ENCODE results near the gene NCK1.
"Not testable (repeated sequence)": the region's sequence is repeated elsewhere in the genome, so short reads cannot be mapped to it uniquely, and the experiment has no call there.

The NCK1 gene

GRCh38 chr3:136900694-136901093, 38.7 kb downstream of the NCK1 start:
- not testable (repeated sequence) for H3K4me3 ChIP-seq (ENCODE audit: low read length); H3K27me3 ChIP-seq (ENCODE audit: control insufficient read depth, insufficient read depth, low read length); H3K9ac ChIP-seq (ENCODE audit: low read length); H3K36me3 ChIP-seq (ENCODE audit: control insufficient read depth, low read depth, low read length); H3K27ac ChIP-seq (ENCODE audit: low read length); H3K9me3 ChIP-seq (ENCODE audit: control insufficient read depth, low read depth, low read length)
- peaks cover 24% of the 10 kb centered on the region for H3K4me1 ChIP-seq (ENCODE audit: control insufficient read depth, low read depth, low read length)

GRCh38 chr3:136901391-136901790, 39.4 kb downstream of the NCK1 start:
- H3K9ac ChIP-seq (ENCODE audit: low read length): peak overlapping the region; percentile 11
- no peaks in the 10 kb centered on the region for H3K36me3 ChIP-seq (ENCODE audit: control insufficient read depth, low read depth, low read length)
- peak overlapping the region; percentile 4 for H3K27ac ChIP-seq (ENCODE audit: low read length)
- no peaks in the 10 kb centered on the region for H3K9me3 ChIP-seq (ENCODE audit: control insufficient read depth, low read depth, low read length)
- peaks cover 24% of the 10 kb centered on the region for H3K4me1 ChIP-seq (ENCODE audit: control insufficient read depth, low read depth, low read length)
- H3K27me3 ChIP-seq (ENCODE audit: control insufficient read depth, insufficient read depth, low read length): no peaks in the 10 kb centered on the region
- no peak overlapping the region for H3K4me3 ChIP-seq (ENCODE audit: low read length)

GRCh38 chr3:136902530-136902929, 40.5 kb downstream of the NCK1 start:
- not testable (repeated sequence) for H3K27me3 ChIP-seq (ENCODE audit: control insufficient read depth, insufficient read depth, low read length); H3K9ac ChIP-seq (ENCODE audit: low read length); H3K36me3 ChIP-seq (ENCODE audit: control insufficient read depth, low read depth, low read length); H3K9me3 ChIP-seq (ENCODE audit: control insufficient read depth, low read depth, low read length); H3K4me3 ChIP-seq (ENCODE audit: low read length); H3K27ac ChIP-seq (ENCODE audit: low read length)
- peaks cover 20% of the 10 kb centered on the region for H3K4me1 ChIP-seq (ENCODE audit: control insufficient read depth, low read depth, low read length)

- H3K27me3 ChIP-seq (ENCODE audit: control insufficient read depth, insufficient read depth, low read length): no peaks in the 10 kb centered on the region
- H3K27ac ChIP-seq (ENCODE audit: low read length): no peak overlapping the region
- H3K9ac ChIP-seq (ENCODE audit: low read length): no peak overlapping the region
- H3K9me3 ChIP-seq (ENCODE audit: control insufficient read depth, low read depth, low read length): no peaks in the 10 kb centered on the region
- no peaks in the 10 kb centered on the region for H3K36me3 ChIP-seq (ENCODE audit: control insufficient read depth, low read depth, low read length)
- no peak overlapping the region for H3K4me3 ChIP-seq (ENCODE audit: low read length)
- peaks cover 20% of the 10 kb centered on the region for H3K4me1 ChIP-seq (ENCODE audit: control insufficient read depth, low read depth, low read length)
These were observed 41.9 kb downstream of the NCK1 start for GRCh38 chr3:136903899-136904298.

GRCh38 chr3:136904746-136905145, 42.7 kb downstream of the NCK1 start:
- Histone ChIP-seq H3K9me3 (ENCODE audit: control insufficient read depth, low read depth, low read length) (no peaks in the 10 kb centered on the region), H3K4me3 (ENCODE audit: low read length) (no peak overlapping the region), H3K27me3 (ENCODE audit: control insufficient read depth, insufficient read depth, low read length) (no peaks in the 10 kb centered on the region), H3K36me3 (ENCODE audit: control insufficient read depth, low read depth, low read length) (no peaks in the 10 kb centered on the region), H3K4me1 (ENCODE audit: control insufficient read depth, low read depth, low read length) (peaks cover 20% of the 10 kb centered on the region), H3K27ac (ENCODE audit: low read length) (no peak overlapping the region), H3K9ac (ENCODE audit: low read length) (no peak overlapping the region)

GRCh38 chr3:136905549-136905948, 43.5 kb downstream of the NCK1 start:
- Histone ChIP-seq H3K9ac (ENCODE audit: low read length) (no peak overlapping the region), H3K27me3 (ENCODE audit: control insufficient read depth, insufficient read depth, low read length) (no peaks in the 10 kb centered on the region), H3K4me3 (ENCODE audit: low read length) (no peak overlapping the region), H3K27ac (ENCODE audit: low read length) (no peak overlapping the region), H3K36me3 (ENCODE audit: control insufficient read depth, low read depth, low read length) (no peaks in the 10 kb centered on the region), H3K9me3 (ENCODE audit: control insufficient read depth, low read depth, low read length) (no peaks in the 10 kb centered on the region), H3K4me1 (ENCODE audit: control insufficient read depth, low read depth, low read length) (peaks cover 20% of the 10 kb centered on the region)

- H3K27ac ChIP-seq (ENCODE audit: low read length): no peak overlapping the region
- no peak overlapping the region for H3K4me3 ChIP-seq (ENCODE audit: low read length)
- H3K9ac ChIP-seq (ENCODE audit: low read length): no peak overlapping the region
- no peaks in the 10 kb centered on the region for H3K9me3 ChIP-seq (ENCODE audit: control insufficient read depth, low read depth, low read length)
- H3K4me1 ChIP-seq (ENCODE audit: control insufficient read depth, low read depth, low read length): peaks cover 12% of the 10 kb centered on the region
- no peaks in the 10 kb centered on the region for H3K36me3 ChIP-seq (ENCODE audit: control insufficient read depth, low read depth, low read length)
- H3K27me3 ChIP-seq (ENCODE audit: control insufficient read depth, insufficient read depth, low read length): no peaks in the 10 kb centered on the region
These were observed 44.7 kb downstream of the NCK1 start for GRCh38 chr3:136906725-136907124.

GRCh38 chr3:136908297-136908696, 46.3 kb downstream of the NCK1 start:
- no peaks in the 10 kb centered on the region for H3K4me1 ChIP-seq (ENCODE audit: control insufficient read depth, low read depth, low read length)
- H3K9me3 ChIP-seq (ENCODE audit: control insufficient read depth, low read depth, low read length): no peaks in the 10 kb centered on the region
- no peaks in the 10 kb centered on the region for H3K27me3 ChIP-seq (ENCODE audit: control insufficient read depth, insufficient read depth, low read length)
- no peak overlapping the region for H3K9ac ChIP-seq (ENCODE audit: low read length)
- no peak overlapping the region for H3K27ac ChIP-seq (ENCODE audit: low read length)
- H3K36me3 ChIP-seq (ENCODE audit: control insufficient read depth, low read depth, low read length): no peaks in the 10 kb centered on the region
- H3K4me3 ChIP-seq (ENCODE audit: low read length): no peak overlapping the region

GRCh38 chr3:136909187-136909586, 47.2 kb downstream of the NCK1 start:
- Histone ChIP-seq H3K27me3 (ENCODE audit: control insufficient read depth, insufficient read depth, low read length) (no peaks in the 10 kb centered on the region), H3K4me1 (ENCODE audit: control insufficient read depth, low read depth, low read length) (peaks cover under 1% of the 10 kb centered on the region), H3K27ac (ENCODE audit: low read length) (no peak overlapping the region), H3K4me3 (ENCODE audit: low read length) (no peak overlapping the region), H3K36me3 (ENCODE audit: control insufficient read depth, low read depth, low read length) (no peaks in the 10 kb centered on the region), H3K9me3 (ENCODE audit: control insufficient read depth, low read depth, low read length) (no peaks in the 10 kb centered on the region), H3K9ac (ENCODE audit: low read length) (no peak overlapping the region)

- Histone ChIP-seq H3K9ac (ENCODE audit: low read length) (no peak overlapping the region), H3K27me3 (ENCODE audit: control insufficient read depth, insufficient read depth, low read length) (no peaks in the 10 kb centered on the region), H3K4me1 (ENCODE audit: control insufficient read depth, low read depth, low read length) (peaks cover 7% of the 10 kb centered on the region), H3K4me3 (ENCODE audit: low read length) (no peak overlapping the region), H3K36me3 (ENCODE audit: control insufficient read depth, low read depth, low read length) (no peaks in the 10 kb centered on the region), H3K9me3 (ENCODE audit: control insufficient read depth, low read depth, low read length) (no peaks in the 10 kb centered on the region), H3K27ac (ENCODE audit: low read length) (no peak overlapping the region)
These were observed 48.7 kb downstream of the NCK1 start for GRCh38 chr3:136910697-136911096.

GRCh38 chr3:136913168-136913567, 51.2 kb downstream of the NCK1 start:
- no peaks in the 10 kb centered on the region for H3K36me3 ChIP-seq (ENCODE audit: control insufficient read depth, low read depth, low read length)
- H3K9ac ChIP-seq (ENCODE audit: low read length): no peak overlapping the region
- peaks cover 7% of the 10 kb centered on the region for H3K4me1 ChIP-seq (ENCODE audit: control insufficient read depth, low read depth, low read length)
- H3K27ac ChIP-seq (ENCODE audit: low read length): no peak overlapping the region
- H3K4me3 ChIP-seq (ENCODE audit: low read length): no peak overlapping the region
- no peaks in the 10 kb centered on the region for H3K9me3 ChIP-seq (ENCODE audit: control insufficient read depth, low read depth, low read length)
- H3K27me3 ChIP-seq (ENCODE audit: control insufficient read depth, insufficient read depth, low read length): no peaks in the 10 kb centered on the region

- Histone ChIP-seq H3K4me1 (ENCODE audit: control insufficient read depth, low read depth, low read length) (peaks cover 7% of the 10 kb centered on the region), H3K36me3 (ENCODE audit: control insufficient read depth, low read depth, low read length) (no peaks in the 10 kb centered on the region), H3K9me3 (ENCODE audit: control insufficient read depth, low read depth, low read length) (no peaks in the 10 kb centered on the region), H3K4me3 (ENCODE audit: low read length) (no peak overlapping the region), H3K9ac (ENCODE audit: low read length) (no peak overlapping the region), H3K27me3 (ENCODE audit: control insufficient read depth, insufficient read depth, low read length) (no peaks in the 10 kb centered on the region), H3K27ac (ENCODE audit: low read length) (no peak overlapping the region)
These were observed 52.7 kb downstream of the NCK1 start for GRCh38 chr3:136914739-136915138.
